Activated CD4-positive, CD25-positive, alpha-beta regulatory T cell (primary cell): ENCODE results near the gene GPR150.

Experiments used
- DNase-seq, 4 experiments: peaks; one replicate each; lab custom pipeline; 2025; lab: John Stamatoyannopoulos, UW

Gene GPR150

DNA sequence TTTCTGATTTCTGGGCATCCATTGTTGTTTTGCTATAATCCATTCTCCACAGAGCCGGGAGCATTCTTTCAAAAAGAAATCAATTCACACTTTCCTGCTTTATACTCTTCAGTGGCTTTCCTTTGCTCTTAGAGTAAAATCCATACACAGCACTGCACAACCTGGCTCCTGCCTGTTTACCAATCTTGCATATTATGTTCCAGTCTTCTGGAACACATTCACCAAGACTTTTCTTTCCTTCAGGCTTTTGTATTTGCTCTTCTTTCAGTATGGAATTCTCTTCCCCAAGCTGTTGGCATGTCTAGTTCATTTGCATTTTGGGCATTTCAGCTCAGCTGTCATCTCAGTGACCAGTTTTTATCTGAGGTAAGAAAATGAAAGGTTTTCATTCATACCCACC is 33.0 kb downstream of the GPR150 start:
- DNase-seq: no peak

DNA sequence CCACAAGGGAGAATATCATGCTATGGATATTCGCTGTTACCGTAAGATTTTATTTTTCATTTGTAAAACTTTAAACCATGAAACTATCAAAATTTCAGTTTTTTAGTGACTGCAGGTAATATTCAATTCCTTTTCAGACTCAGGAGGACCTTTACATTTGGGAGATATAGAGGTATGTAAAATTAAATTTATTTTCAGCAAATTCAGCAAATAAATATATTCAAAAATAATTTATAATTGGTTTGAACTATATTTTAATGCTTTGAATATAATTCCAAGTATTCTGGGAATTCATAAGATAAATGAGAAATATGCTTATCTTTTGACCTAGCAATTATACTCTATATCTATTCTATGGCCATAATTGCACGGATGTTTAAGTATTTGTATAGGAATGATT is 34.3 kb downstream of the GPR150 start:
- no peak for DNase-seq

DNA sequence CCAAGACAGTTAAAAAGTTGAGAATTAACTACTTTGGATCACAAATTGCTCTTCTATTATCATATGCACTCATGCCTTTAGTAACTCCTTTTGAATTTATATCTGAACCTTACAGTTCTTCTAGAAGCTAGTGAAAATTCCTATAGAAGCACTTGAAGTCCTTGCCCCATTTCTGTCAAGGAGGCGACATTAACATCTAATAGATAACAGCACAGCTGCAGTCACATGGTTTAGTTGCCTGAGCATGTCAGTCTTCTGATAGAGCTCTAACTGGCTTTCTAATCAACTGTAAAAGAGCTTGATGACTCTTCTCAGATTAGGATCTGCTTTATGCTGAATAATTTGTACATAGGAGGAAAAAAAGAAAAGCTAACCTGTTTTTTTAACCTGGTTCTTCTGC is 35.7 kb downstream of the GPR150 start:
- DNase-seq: no peak

DNA sequence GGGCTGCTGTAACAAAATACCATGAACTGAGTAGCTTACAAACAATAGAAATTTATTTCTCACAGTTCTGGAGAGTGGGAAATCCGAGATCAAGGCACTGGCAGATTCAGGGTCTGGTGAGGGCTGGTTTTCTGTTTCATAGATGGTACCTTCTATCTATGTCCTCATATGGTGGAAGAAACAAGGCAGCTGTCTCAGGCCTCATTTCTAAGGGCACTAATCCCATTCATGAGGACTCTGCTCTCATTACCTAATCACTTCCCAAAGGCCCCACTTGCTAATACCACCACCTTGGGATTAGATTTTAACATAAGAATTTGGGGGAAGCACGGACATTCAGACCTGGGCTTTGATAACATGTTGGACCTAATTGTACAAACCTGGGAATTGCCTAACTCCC is 40.2 kb downstream of the GPR150 start:
- no peak for DNase-seq

DNA sequence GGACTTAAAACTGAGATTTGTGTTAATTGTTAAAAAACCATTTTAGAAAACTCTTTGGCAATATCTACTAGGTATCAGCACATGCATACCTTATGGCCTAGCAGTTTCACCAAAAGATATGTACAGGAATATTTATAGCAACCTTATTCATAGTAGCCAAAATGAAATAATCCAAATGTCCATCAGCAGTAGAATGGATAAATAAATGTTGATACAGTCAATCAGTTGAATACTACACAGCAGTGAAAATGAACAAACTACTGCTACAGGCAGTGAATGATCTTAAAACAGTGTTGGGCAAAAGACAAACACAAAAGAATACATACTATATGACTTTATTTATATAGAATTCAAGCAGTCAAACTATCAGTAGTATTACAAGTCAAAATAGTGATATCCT is 43.1 kb downstream of the GPR150 start:
- DNase-seq: no peak

DNA sequence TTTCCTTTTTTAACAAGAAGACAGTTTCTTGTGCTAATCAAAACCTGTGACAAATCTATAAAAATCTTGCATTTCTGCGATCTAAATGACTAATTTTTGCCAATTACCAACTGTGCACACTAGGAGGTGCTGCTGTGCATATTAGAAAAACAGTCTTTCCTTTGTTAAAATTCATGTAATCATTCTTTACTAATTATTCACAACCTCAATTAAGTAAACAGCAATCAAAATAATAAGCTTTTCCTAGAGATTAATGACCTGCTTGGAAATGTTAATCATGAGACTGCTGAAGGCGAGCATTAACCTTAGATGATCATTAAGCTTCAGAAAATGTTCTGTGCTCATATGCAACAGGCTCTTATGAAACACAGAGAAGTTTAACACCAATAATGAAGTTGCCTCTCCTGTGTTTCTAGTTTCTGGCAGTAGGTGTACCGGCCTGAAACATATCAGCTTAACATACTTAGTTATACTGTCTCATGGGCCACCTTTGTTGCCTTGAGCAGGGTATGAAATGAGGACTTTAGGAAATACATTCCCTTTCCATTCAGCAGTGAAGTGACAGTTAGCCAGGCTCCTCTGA is 44.4 kb downstream of the GPR150 start:
- no peak for DNase-seq

DNA sequence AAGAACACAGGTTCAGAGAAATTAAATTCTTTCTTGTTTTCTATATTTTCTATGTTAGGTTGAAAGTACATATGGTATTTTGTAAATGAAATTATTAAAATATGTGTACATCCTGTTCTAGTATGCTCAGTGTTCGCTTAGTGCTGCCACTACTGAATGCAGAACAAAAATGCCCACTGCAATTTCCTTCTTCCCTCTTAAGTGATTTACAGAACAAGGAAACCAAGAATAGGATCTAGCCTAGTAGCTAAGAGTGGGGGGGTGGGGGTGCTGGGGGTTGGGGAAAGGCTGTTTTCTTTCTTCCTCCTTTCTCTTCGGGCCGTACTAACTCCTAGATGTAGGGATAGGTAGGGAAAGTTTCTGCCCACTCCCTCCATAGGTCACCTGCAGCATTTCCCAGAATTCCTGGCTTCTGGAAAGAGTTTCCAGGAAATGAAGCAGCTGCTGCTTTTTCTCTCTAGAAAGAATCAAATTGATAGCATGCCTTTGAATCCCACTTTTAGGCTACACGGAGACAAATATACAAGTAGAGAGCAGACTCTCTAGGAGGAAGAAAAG is 47.3 kb downstream of the GPR150 start:
- no peak for DNase-seq

DNA sequence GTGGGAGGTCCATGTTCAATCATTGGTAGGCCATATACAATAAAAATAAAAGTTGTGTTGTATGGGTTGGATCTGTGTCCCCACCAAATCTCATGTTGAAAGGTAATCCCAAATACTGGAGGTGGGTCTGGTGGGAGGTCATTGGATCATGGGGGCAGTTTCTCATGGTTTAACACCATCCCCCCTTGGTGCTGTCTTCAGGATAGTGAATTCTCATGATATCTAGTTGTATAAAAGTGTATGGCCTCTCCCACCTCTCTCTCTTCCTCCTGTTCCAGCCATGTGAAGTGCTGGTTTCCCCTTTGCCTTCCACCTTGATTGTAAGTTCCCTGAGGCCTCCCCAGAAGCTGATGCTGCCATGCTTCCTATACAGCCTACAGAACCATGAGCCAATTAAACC is 47.8 kb downstream of the GPR150 start:
- no peak for DNase-seq

DNA sequence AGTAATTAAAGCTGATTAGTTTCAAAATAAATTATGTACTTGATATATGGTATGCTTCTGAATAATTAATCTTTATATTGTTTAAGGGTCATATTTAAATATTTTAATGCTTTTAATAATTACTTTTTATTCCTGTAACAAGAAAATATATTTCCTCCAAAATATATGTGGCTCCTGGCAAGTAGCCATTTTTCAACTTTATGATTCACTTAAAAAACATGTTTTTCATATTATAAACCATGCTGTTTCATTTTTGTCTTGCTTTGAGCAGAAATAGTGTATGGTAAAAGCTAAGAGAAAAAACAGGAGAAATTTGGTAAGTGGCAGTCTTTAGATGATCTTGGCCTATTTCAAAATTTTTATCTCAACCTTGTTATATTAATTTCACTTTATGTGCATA is 48.3 kb downstream of the GPR150 start:
- DNase-seq: no peak

DNA sequence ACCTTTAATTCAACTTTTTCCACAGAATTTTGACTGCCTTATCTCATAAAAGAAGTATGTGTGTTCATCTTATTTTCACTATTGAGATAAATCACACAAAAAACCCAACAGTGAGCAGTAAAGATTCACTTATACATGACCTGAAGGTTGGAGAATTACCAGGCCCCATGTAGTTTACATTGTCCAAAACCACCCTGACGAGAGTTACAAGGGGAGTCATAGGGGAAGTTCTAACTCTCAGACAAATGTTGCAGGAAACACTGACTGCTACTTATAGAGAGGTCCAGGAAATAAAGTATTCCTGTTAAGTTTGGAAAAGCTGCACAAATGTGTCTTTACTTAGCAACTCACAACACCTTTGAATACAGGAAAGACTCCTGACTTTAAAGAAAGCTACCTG is 48.8 kb downstream of the GPR150 start:
- no peak for DNase-seq

DNA sequence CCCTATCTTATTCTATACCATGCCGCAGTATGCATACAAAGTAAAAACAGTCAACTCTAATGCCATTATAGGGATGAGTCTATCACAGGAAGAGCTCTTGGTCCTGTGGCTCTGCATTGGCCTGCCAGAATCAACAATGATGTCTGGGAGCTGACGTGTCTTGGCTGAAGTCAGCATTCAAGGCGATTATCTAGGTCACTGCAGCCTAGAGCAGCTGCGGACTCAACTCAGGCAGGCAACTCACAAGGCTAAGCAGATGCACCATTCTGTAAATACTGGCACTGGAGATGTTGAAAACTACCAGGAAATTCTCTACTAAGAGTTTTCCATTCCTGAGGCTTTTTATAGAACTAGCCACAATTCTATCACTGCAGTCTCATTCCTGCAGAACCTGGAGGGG is 49.7 kb downstream of the GPR150 start:
- no peak for DNase-seq

DNA sequence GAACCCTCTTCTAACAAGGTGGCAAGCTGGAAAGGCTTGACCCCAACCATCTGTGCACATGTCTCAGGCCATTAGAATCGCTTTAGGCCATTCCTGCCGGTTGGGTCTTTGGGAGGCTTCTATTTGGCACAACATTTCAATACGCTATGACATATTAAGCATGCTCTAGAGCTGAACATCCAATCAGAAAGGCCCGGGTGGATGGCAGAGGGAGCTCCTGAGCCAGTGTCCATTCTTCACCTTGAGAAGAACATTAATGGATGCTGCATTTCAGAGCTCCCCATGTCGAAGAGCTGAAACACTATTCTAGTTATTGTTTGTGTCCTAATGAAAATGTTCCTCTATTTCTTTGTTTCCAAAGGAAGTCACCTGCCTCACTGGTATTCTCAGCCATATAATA is 50.1 kb downstream of the GPR150 start:
- no peak for DNase-seq

DNA sequence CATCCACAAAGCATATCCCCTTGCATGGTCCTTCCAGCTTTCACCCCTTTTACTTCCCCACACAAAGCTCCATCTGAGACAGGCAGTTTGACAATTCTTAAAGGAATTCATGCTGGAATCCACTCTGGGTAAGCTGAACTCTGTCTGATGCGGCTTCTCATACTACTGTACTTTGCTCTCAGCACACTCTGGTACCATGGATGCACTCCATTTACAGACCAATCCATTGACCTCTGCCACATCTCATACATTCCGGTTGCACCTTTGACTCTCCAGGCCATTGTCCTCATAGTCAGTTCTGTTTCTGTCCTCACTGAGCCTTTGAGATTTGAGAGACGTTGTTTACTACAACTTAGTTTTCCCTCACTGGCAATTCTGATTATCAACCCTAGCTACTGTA is 50.7 kb downstream of the GPR150 start:
- DNase-seq: no peak
